Measurements from ENCODE around the gene ZNF771. TPM values are rescaled to one million over a fixed set of nuclear protein-coding genes. Genes with fewer than 3 reads are reported as not detected.

ZNF771 gene
- total RNA-seq, 1 experiment from 2014 or later, result 14.0 TPM

- no peak for DNase-seq (ENCODE audit: low read depth)
Measured at GRCh38 chr16:30398661-30399434, 8.6 kb upstream of the ZNF771 start.

GRCh38 chr16:30399435-30400186 is 7.8 kb upstream of the ZNF771 start:
- no peak for DNase-seq (ENCODE audit: low read depth)

- no peak for DNase-seq (ENCODE audit: low read depth)
Measured at GRCh38 chr16:30401768-30402425, 5.5 kb upstream of the ZNF771 start.

- no peak for DNase-seq (ENCODE audit: low read depth)
Measured at GRCh38 chr16:30406795-30407101, 658 bp upstream of the ZNF771 start.

- DNase-seq (ENCODE audit: low read depth), result no peak
Measured at GRCh38 chr16:30407804-30408534, 563 bp downstream of the ZNF771 start.

GRCh38 chr16:30409125-30410060 is 2.0 kb downstream of the ZNF771 start:
- DNase-seq (ENCODE audit: low read depth), result peak; percentile 83

GRCh38 chr16:30413112-30413806 is 5.9 kb downstream of the ZNF771 start:
- DNase-seq (ENCODE audit: low read depth), result no peak

GRCh38 chr16:30414159-30414558 is 6.8 kb downstream of the ZNF771 start:
- no peak for DNase-seq (ENCODE audit: low read depth)

GRCh38 chr16:30416047-30416603 is 8.7 kb downstream of the ZNF771 start:
- DNase-seq (ENCODE audit: low read depth), result no peak

GRCh38 chr16:30416624-30417528 is 9.5 kb downstream of the ZNF771 start:
- no peak for DNase-seq (ENCODE audit: low read depth)

- DNase-seq (ENCODE audit: low read depth), result no peak
Measured at GRCh38 chr16:30417529-30418349, 10.3 kb downstream of the ZNF771 start.

GRCh38 chr16:30418350-30419181 is 11.2 kb downstream of the ZNF771 start:
- no peak for DNase-seq (ENCODE audit: low read depth)

GRCh38 chr16:30421010-30421409 is 13.6 kb downstream of the ZNF771 start:
- DNase-seq (ENCODE audit: low read depth), result no peak

- DNase-seq (ENCODE audit: low read depth), result no peak
Measured at GRCh38 chr16:30428055-30428454, 20.6 kb downstream of the ZNF771 start.

GRCh38 chr16:30429418-30429677 is 21.9 kb downstream of the ZNF771 start:
- no peak for DNase-seq (ENCODE audit: low read depth)

- peak; percentile 98 for DNase-seq (ENCODE audit: low read depth)
Measured at GRCh38 chr16:30429678-30430427, 22.4 kb downstream of the ZNF771 start, which contains the start of gene DCTPP1. Gene DCTPP1 (minus strand): TSS chr16:30430030. CDS start chr16:30429980, 50 bp downstream.

Measured in HT1080 (cell line).